ENCODE results near the gene DENND6B. TPM values are rescaled to one million over a fixed set of nuclear protein-coding genes. Genes with fewer than 3 reads are reported as not detected.

Gene DENND6B
- total RNA-seq, 1 experiment from 2014 or later, result 2.5 TPM

DNA sequence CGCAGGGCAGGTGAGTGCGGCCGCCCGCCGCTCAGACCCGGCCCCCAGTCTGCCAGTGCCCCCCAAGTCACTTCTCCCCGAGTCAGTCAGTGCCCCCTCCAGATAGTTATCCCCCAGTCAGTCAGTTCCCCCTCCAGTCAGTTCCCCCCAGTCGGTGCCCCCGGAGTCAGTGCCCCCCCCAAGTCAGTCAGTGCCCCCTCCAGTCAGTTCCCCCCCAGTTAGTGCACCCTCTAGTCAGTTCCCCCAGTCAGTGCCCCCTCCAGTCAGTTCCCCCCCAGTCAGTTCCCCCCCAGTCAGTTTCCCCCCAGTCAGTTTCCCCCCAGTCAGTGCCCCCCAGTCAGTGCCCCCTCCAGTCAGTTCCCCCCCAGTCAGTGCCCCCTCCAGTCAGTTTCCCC lies 16.7 kb upstream of the DENND6B start:
- Mint-ChIP-seq H3K27me3 (ENCODE audit: low read depth) (peaks cover 11% of the 10 kb centered on the region), H3K4me1 (no peaks in the 10 kb centered on the region), H3K27ac (no peak overlapping the region), H3K9me3 (no peaks in the 10 kb centered on the region), H3K36me3 (no peaks in the 10 kb centered on the region), H3K4me3 (peak overlapping the region; percentile 24; the same call in 1 of the 2 replicates)
- ChIA-PET CTCF (no interaction called here), POLR2A (no interaction called here)
- ATAC-seq, result no peak
- TF ChIP-seq KAT7 (CRISPR knock-in tag; IDR thresholded peaks at IDR 0.05; ENCODE audit: borderline replicate concordance), result no peak
- no peak for TF ChIP-seq ZNF671 (CRISPR knock-in tag; IDR thresholded peaks at IDR 0.05)
- no peak for TF ChIP-seq CREM (CRISPR knock-in tag; IDR thresholded peaks at IDR 0.05)
- no peak for TF ChIP-seq ZNF138 (CRISPR knock-in tag; conservative IDR thresholded peaks at IDR 0.05)
- DNase-seq (ENCODE audit: low spot score), result no peak

DNA sequence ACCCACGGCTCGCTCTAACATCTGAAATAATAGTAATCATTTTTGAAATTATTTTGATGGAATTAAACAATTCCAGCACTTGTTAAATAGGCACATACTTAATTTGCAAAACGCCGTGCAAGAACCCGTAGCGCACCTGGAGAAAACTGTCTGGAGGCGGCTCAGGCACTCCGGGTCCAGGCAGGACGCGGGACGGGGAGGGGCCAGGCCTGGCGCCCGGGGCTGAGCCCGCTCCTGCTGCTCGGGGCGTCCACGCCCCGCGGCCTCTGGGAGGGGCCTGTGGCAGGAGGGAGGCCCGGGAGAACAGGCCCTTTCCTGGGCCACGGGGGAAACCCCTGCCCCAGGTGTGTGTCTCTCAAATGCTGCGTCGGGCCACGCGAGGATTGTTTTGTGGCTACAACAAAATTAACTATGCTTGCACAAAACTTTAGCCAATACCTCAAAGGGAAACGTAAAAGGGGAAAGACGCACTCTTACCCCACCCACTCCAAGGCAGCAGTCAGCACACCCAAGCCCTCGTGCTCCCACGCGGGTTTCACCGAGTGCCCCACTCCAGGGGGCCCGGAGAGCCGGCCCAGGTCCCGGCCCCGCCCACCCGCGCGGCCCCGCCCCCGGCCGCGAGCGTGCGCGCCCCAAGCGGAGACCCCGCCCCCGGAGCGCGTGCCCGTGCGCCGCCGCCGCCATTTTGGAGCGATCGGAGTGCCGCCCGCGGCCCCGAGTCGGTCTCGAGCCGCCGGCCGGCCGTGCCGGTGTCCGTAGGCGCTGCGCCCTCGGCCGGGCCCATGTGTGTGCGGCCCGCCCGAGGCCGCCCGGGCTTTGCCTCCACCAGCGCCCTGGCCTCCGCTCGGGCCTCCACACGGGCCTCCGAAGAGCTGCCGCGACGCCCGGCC lies 16.1 kb upstream of the DENND6B start, which contains the start of gene PPP6R2:
Gene PPP6R2 (plus strand): TSS at position 677 of the 890 bp plus-strand sequence. CDS start 50,582 bp downstream, outside the sequence.
- ATAC-seq, result peak; percentile 85
- Mint-ChIP-seq H3K27ac (peak within 1 kb of the TSS; percentile 91), H3K36me3 (no peaks in the 10 kb centered on the region), H3K4me3 (peak within 1 kb of the TSS; percentile 81), H3K27me3 (ENCODE audit: low read depth) (peaks cover 11% of the 10 kb centered on the region), H3K4me1 (no peaks in the 10 kb centered on the region), H3K9me3 (no peaks in the 10 kb centered on the region)
- ChIA-PET CTCF (interaction anchor here (0.7 to 2.6 kb wide), 24 partner anchors 10 to 220 kb away, joined by 3 to 19 read pairs (median 5); partner anchors contain the start of genes DENND6B, HDAC10, LMF2 and MAPK12), POLR2A (no interaction called here)
- peak; percentile 78 for DNase-seq (ENCODE audit: low spot score)
- TF ChIP-seq, protein P1, sequence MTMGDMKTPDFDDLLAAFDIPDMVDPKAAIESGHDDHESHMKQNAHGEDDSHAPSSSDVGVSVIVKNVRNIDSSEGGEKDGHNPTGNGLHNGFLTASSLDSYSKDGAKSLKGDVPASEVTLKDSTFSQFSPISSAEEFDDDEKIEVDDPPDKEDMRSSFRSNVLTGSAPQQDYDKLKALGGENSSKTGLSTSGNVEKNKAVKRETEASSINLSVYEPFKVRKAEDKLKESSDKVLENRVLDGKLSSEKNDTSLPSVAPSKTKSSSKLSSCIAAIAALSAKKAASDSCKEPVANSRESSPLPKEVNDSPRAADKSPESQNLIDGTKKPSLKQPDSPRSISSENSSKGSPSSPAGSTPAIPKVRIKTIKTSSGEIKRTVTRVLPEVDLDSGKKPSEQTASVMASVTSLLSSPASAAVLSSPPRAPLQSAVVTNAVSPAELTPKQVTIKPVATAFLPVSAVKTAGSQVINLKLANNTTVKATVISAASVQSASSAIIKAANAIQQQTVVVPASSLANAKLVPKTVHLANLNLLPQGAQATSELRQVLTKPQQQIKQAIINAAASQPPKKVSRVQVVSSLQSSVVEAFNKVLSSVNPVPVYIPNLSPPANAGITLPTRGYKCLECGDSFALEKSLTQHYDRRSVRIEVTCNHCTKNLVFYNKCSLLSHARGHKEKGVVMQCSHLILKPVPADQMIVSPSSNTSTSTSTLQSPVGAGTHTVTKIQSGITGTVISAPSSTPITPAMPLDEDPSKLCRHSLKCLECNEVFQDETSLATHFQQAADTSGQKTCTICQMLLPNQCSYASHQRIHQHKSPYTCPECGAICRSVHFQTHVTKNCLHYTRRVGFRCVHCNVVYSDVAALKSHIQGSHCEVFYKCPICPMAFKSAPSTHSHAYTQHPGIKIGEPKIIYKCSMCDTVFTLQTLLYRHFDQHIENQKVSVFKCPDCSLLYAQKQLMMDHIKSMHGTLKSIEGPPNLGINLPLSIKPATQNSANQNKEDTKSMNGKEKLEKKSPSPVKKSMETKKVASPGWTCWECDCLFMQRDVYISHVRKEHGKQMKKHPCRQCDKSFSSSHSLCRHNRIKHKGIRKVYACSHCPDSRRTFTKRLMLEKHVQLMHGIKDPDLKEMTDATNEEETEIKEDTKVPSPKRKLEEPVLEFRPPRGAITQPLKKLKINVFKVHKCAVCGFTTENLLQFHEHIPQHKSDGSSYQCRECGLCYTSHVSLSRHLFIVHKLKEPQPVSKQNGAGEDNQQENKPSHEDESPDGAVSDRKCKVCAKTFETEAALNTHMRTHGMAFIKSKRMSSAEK (CRISPR knock-in tag; IDR thresholded peaks at IDR 0.05; ENCODE audit: borderline replicate concordance), result no peak
- 0 out of 2 replicates have a peak, but pooled peaks have one; percentile 14 for TF ChIP-seq ETV6 (CRISPR knock-in tag; IDR thresholded peaks at IDR 0.05)
- no peak for TF ChIP-seq OVOL2 (CRISPR knock-in tag; IDR thresholded peaks at IDR 0.05; ENCODE audit: borderline replicate concordance)
- 0 out of 2 replicates have a peak, but pooled peaks have one; percentile 67 for TF ChIP-seq TCF7 (CRISPR knock-in tag; IDR thresholded peaks at IDR 0.05; ENCODE audit: low read depth)
- TF ChIP-seq ESRRA (CRISPR knock-in tag; IDR thresholded peaks at IDR 0.05; ENCODE audit: borderline replicate concordance), result no peak
- no peak for TF ChIP-seq ZNF396 (CRISPR knock-in tag; IDR thresholded peaks at IDR 0.05; ENCODE audit: borderline replicate concordance)
- 0 out of 2 replicates have a peak, but pooled peaks have one; percentile 24 for TF ChIP-seq TP53 (CRISPR knock-in tag; IDR thresholded peaks at IDR 0.05)
- TF ChIP-seq ZNF423 (CRISPR knock-in tag; IDR thresholded peaks at IDR 0.05), result no peak
- 0 out of 2 replicates have a peak, but pooled peaks have one; percentile 24 for TF ChIP-seq TEAD1 (CRISPR knock-in tag; IDR thresholded peaks at IDR 0.05)
- TF ChIP-seq RELA (CRISPR knock-in tag; IDR thresholded peaks at IDR 0.05; ENCODE audit: borderline replicate concordance), result no peak
- TF ChIP-seq, protein P2, sequence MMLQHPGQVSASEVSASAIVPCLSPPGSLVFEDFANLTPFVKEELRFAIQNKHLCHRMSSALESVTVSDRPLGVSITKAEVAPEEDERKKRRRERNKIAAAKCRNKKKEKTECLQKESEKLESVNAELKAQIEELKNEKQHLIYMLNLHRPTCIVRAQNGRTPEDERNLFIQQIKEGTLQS (CRISPR knock-in tag; conservative IDR thresholded peaks at IDR 0.05), result no peak
- no peak for TF ChIP-seq GRHL2 (CRISPR knock-in tag; IDR thresholded peaks at IDR 0.05; ENCODE audit: insufficient replicate concordance, severe bottlenecking)
- TF ChIP-seq, protein P3, sequence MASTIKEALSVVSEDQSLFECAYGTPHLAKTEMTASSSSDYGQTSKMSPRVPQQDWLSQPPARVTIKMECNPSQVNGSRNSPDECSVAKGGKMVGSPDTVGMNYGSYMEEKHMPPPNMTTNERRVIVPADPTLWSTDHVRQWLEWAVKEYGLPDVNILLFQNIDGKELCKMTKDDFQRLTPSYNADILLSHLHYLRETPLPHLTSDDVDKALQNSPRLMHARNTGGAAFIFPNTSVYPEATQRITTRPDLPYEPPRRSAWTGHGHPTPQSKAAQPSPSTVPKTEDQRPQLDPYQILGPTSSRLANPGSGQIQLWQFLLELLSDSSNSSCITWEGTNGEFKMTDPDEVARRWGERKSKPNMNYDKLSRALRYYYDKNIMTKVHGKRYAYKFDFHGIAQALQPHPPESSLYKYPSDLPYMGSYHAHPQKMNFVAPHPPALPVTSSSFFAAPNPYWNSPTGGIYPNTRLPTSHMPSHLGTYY (CRISPR knock-in tag; IDR thresholded peaks at IDR 0.05), result no peak
- TF ChIP-seq SP1 (CRISPR knock-in tag; conservative IDR thresholded peaks at IDR 0.05), result peak; percentile 78
- TF ChIP-seq, protein P4, sequence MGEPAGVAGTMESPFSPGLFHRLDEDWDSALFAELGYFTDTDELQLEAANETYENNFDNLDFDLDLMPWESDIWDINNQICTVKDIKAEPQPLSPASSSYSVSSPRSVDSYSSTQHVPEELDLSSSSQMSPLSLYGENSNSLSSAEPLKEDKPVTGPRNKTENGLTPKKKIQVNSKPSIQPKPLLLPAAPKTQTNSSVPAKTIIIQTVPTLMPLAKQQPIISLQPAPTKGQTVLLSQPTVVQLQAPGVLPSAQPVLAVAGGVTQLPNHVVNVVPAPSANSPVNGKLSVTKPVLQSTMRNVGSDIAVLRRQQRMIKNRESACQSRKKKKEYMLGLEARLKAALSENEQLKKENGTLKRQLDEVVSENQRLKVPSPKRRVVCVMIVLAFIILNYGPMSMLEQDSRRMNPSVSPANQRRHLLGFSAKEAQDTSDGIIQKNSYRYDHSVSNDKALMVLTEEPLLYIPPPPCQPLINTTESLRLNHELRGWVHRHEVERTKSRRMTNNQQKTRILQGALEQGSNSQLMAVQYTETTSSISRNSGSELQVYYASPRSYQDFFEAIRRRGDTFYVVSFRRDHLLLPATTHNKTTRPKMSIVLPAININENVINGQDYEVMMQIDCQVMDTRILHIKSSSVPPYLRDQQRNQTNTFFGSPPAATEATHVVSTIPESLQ (CRISPR knock-in tag; IDR thresholded peaks at IDR 0.05), result no peak
- TF ChIP-seq, protein P5, sequence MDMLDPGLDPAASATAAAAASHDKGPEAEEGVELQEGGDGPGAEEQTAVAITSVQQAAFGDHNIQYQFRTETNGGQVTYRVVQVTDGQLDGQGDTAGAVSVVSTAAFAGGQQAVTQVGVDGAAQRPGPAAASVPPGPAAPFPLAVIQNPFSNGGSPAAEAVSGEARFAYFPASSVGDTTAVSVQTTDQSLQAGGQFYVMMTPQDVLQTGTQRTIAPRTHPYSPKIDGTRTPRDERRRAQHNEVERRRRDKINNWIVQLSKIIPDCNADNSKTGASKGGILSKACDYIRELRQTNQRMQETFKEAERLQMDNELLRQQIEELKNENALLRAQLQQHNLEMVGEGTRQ (CRISPR knock-in tag; IDR thresholded peaks at IDR 0.05), result peak; percentile 24; the same call in 1 of the 2 replicates
- TF ChIP-seq, protein P6, sequence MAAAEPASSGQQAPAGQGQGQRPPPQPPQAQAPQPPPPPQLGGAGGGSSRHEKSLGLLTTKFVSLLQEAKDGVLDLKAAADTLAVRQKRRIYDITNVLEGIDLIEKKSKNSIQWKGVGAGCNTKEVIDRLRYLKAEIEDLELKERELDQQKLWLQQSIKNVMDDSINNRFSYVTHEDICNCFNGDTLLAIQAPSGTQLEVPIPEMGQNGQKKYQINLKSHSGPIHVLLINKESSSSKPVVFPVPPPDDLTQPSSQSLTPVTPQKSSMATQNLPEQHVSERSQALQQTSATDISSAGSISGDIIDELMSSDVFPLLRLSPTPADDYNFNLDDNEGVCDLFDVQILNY (CRISPR knock-in tag; IDR thresholded peaks at IDR 0.05), result no peak

Data from WTC11 (cell line).